T-helper 17 cell (primary cell): ENCODE data around the gene HK2. TPM values are rescaled to one million over a fixed set of nuclear protein-coding genes. Genes with fewer than 3 reads are reported as not detected.
"Not testable (repeated sequence)": the region's sequence is repeated elsewhere in the genome, so short reads cannot be mapped to it uniquely, and the experiment has no call there.

ENCODE experiments used
- ATAC-seq: fragments of 150-1000 bp; cut with Tn5 transposase; 2 replicates; pipeline ENCODE4 v1.10.0; 2021; ENCODE audit warnings: mild to moderate bottlenecking, moderate library complexity
- DNase-seq, 3 donors: peaks; one replicate each; pipeline versions ENCODE4 v3.0.0 to v3.0.0-alpha.2; 2020 to 2021
- H3K9me3 ChIP-seq: one replicate; pipeline ENCODE4 v1.7.0; 2013; ENCODE audit warnings: low read length, mild to moderate bottlenecking; ENCODE audit not compliant: control insufficient read depth, poor library complexity, severe bottlenecking
- H3K27ac Mint-ChIP-seq: one replicate; pipeline ENCODE4 v1.8.0; 2022; ENCODE audit warnings: mild to moderate bottlenecking, moderate library complexity, mixed read lengths
- H3K27me3 Mint-ChIP-seq: one replicate; pipeline ENCODE4 v1.8.0; 2022; ENCODE audit warnings: mixed read lengths
- H3K36me3 Mint-ChIP-seq: one replicate; pipeline ENCODE4 v1.8.0; 2022; ENCODE audit warnings: low read depth, mixed read lengths
- H3K4me1 Mint-ChIP-seq: one replicate; pipeline ENCODE4 v1.8.0; 2022; ENCODE audit warnings: mild to moderate bottlenecking, mixed read lengths
- H3K4me3 Mint-ChIP-seq: one replicate; pipeline ENCODE4 v1.8.0; 2022; ENCODE audit warnings: mild to moderate bottlenecking, moderate library complexity, mixed read lengths
- total RNA-seq, 4 donors: library from RNA in 2 of 4; stranded (reverse) in 2 of 4; gene quantifications; one replicate each; pipeline ENCODE4 v1.2.3 and lab custom pipeline; 2022 to 2026

The HK2 gene
- total RNA-seq (10 to 100 TPM; 11.3 to 13.3 TPM), total RNA-seq (lab: John Stamatoyannopoulos, UW) (20.1 to 20.3 reads per million in 2 donors)

GRCh38 chr2:74833418-74834233 is at the start of gene HK2:
HK2 (plus strand) TSS chr2:74834127; CDS start chr2:74834581, 454 bp downstream.
- DNase-seq (peak; percentile 66 to 76 (median 75)), ATAC-seq (peak; percentile 90)
- Mint-ChIP-seq H3K36me3 (peaks cover 5% of the 10 kb centered on the region), H3K4me1 (peaks cover 39% of the 10 kb centered on the region), H3K27me3 (peaks cover 8% of the 10 kb centered on the region), H3K27ac (peak within 1 kb of the TSS; percentile 54), H3K4me3 (peak within 1 kb of the TSS; percentile 94)
- peaks cover 2% of the 10 kb centered on the region for H3K9me3 ChIP-seq

DNA sequence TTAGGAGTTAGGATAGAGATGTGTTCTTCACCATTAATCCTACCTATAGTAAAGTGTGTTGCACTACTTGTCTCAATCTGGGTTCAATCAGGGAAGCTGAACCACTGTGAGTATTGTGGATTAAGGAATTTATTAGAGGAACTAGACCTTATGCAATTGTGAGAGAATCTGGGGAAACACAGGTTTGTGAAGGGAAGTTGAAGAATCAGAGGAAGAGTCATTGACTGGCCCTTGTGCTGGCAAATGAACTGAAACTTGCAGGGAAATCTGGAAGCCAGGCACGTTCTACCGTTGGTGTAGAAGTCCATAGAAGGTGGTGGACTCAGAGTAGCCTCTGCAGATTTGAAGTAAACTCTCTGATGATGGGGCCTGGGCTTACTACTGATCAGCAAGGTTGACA is 44.7 kb upstream of the HK2 start:
- H3K27ac Mint-ChIP-seq = no peak overlapping the region
- no peaks in the 10 kb centered on the region for H3K27me3 Mint-ChIP-seq
- no peak overlapping the region for H3K4me3 Mint-ChIP-seq
- no peaks in the 10 kb centered on the region for H3K36me3 Mint-ChIP-seq
- no peak for DNase-seq
- peaks cover 6% of the 10 kb centered on the region for H3K9me3 ChIP-seq
- no peak for ATAC-seq
- no peaks in the 10 kb centered on the region for H3K4me1 Mint-ChIP-seq

DNA sequence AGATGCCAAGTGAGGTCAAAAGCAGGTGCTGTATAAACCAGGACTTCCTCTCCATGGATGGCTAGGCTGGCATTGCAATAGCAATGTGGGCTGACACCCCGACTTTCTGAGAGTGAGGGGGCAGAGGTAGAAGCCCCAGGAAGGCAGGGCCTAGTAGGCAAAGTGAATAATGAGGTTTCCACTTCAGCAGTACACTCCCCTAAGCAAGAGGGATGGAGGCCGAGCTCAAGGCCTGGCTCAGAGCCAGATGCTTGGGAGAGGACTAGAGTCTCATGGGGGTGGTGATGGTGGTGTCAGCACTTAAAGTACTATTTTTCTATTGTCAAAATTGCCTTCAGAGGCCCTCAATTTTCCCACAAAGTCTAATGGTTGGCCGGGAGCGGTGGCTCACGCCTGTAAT is 41.6 kb upstream of the HK2 start:
- no peak for DNase-seq
- H3K36me3 Mint-ChIP-seq = no peaks in the 10 kb centered on the region
- H3K4me3 Mint-ChIP-seq = no peak overlapping the region
- no peak for ATAC-seq
- no peaks in the 10 kb centered on the region for H3K27me3 Mint-ChIP-seq
- no peak overlapping the region for H3K27ac Mint-ChIP-seq
- peaks cover 6% of the 10 kb centered on the region for H3K9me3 ChIP-seq
- no peaks in the 10 kb centered on the region for H3K4me1 Mint-ChIP-seq

DNA sequence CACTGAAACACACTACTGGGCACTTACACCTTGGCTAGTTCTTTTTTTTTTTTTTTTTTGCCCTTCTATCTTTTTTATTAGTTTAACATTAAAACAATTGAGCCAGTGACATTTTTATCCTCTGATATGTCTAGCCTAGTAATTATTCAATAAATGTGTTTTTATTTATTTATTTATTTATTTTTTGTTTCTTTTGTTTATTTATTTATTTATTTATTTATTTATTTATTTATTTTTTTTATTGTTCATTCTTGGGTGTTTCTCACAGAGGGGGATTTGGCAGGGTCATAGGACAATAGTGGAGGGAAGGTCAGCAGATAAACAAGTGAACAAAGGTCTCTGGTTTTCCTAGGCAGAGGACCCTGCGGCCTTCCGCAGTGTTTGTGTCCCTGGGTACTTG is 39.0 kb upstream of the HK2 start:
- not testable (repeated sequence) for ATAC-seq, H3K4me1 Mint-ChIP-seq, H3K27ac Mint-ChIP-seq, H3K36me3 Mint-ChIP-seq, DNase-seq, H3K9me3 ChIP-seq, H3K4me3 Mint-ChIP-seq, H3K27me3 Mint-ChIP-seq

DNA sequence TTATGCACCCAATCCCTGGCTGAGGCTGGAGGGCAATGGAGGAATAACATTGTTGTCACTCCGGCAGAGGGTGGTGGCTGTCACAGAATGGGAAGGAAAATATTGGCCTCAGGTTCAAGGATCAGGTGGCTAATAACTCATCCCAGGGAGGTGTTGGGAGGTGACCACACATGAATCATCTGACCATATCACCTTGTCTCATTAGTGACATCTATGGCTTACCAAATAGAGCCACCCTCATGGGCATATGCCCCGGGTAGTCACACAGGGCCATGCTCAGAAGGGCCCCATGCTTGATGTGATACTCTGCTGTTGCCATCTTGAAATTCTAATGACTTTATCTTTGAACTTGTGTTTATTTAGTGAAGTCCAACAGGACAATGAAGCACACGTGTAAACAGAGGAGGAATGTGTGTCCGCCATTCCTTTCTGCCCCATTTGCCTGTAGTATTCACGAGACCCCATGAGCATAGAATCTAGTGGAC is 27.5 kb upstream of the HK2 start:
- DNase-seq = no peak
- ATAC-seq = no peak
- Mint-ChIP-seq H3K27me3 (peaks cover 17% of the 10 kb centered on the region), H3K36me3 (peaks cover 3% of the 10 kb centered on the region), H3K4me3 (no peak overlapping the region), H3K4me1 (peaks cover 4% of the 10 kb centered on the region), H3K27ac (no peak overlapping the region)
- no peaks in the 10 kb centered on the region for H3K9me3 ChIP-seq

- peaks cover 18% of the 10 kb centered on the region for H3K27me3 Mint-ChIP-seq
- H3K27ac Mint-ChIP-seq = no peak overlapping the region
- H3K36me3 Mint-ChIP-seq = peaks cover 3% of the 10 kb centered on the region
- ATAC-seq = no peak
- peaks cover 6% of the 10 kb centered on the region for H3K4me1 Mint-ChIP-seq
- no peaks in the 10 kb centered on the region for H3K9me3 ChIP-seq
- DNase-seq = no peak
- H3K4me3 Mint-ChIP-seq = no peak overlapping the region
Observed at GRCh38 chr2:74806920-74807319, 27.0 kb upstream of the HK2 start.

DNA sequence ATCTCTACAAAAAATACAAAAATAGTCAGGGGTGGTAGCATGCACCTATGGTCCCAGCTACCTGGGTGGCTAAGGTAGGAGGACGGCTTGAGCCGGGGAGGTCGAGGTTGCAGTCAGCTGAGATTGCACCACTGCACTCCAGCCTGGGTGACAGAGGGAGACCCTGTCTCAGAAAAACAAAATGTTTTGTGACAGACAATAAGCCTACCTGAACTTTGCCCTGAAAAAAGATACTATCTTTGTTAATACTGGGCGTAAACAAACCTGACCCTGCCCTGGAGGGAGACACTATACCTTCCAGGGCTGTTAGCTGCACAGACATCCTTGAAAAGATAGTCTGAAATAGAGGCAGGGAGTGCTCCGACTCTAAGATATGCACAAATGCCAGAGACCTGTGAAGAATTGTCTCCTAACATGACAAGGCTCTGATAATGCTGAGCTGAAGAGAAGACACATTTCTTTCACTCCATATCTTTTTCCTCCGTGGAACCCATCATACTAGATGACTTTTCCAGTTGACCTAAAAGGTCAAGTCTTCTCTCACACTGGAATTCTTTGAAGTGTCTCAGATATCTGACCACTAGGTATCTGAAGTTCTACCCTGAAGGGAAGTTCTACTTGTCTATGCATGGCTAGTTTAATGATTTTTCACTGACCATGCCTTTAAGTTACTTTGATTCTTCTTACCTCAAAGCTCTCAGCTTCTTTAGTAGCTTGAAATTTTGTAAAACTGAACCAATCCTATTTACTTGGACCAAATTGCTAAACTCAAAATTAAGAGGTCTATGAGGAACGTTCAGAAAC is 20.9 kb upstream of the HK2 start:
- ATAC-seq (no peak), DNase-seq (no peak)
- H3K36me3 Mint-ChIP-seq = peaks cover 3% of the 10 kb centered on the region
- H3K4me3 Mint-ChIP-seq = no peak overlapping the region
- peaks cover 15% of the 10 kb centered on the region for H3K4me1 Mint-ChIP-seq
- H3K27me3 Mint-ChIP-seq = peaks cover 48% of the 10 kb centered on the region
- no peak overlapping the region for H3K27ac Mint-ChIP-seq
- H3K9me3 ChIP-seq = no peaks in the 10 kb centered on the region

DNA sequence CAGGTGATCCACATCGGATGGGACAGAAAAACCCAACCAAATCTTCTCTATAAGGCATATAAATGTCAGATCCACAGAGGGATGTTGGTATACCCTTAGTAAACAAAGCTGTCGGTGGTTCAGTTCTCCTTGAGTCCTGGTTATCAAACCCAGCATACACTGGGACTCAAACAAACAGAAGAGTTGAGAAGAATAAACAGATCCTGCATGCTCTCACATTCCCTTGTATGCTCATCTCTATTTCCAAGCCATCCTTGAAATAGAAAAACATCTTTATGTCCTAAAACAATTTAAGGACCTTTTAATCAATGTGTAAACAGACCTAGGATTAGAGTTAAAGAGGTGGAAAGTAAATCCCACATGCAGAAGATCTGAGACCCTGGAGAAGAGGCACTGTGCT is 19.8 kb upstream of the HK2 start:
- no peak overlapping the region for H3K27ac Mint-ChIP-seq

DNA sequence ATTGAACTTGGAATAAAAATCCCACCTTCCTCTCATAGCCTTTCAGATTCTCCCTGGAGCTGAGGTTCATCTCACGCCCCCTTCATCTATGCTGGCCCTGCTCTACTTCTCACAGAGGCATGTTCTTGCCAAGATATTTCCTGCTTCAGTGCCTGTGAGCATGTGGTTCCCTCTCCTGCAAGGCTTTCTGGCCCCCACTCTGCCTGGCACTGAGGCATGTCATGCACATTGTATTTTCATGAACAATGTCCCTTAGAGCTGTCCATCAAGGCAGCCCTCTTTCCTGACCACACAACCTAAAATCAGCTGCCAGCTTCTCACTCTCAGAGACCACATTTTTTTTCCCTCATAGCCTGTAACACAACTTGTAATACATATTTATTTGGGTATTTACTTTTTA is 18.0 kb upstream of the HK2 start:
- DNase-seq (no peak), ATAC-seq (no peak)
- Mint-ChIP-seq H3K36me3 (peaks cover 2% of the 10 kb centered on the region), H3K27me3 (peaks cover 41% of the 10 kb centered on the region), H3K27ac (no peak overlapping the region), H3K4me1 (peaks cover 14% of the 10 kb centered on the region), H3K4me3 (no peak overlapping the region)
- no peaks in the 10 kb centered on the region for H3K9me3 ChIP-seq

More for the DNA sequence above, 19.8 kb upstream of the HK2 start:
- H3K9me3 ChIP-seq = no peaks in the 10 kb centered on the region
- H3K4me1 Mint-ChIP-seq = peaks cover 15% of the 10 kb centered on the region
- peaks cover 48% of the 10 kb centered on the region for H3K27me3 Mint-ChIP-seq
- ATAC-seq = no peak
- peaks cover 3% of the 10 kb centered on the region for H3K36me3 Mint-ChIP-seq
- DNase-seq = no peak
- no peak overlapping the region for H3K4me3 Mint-ChIP-seq

DNA sequence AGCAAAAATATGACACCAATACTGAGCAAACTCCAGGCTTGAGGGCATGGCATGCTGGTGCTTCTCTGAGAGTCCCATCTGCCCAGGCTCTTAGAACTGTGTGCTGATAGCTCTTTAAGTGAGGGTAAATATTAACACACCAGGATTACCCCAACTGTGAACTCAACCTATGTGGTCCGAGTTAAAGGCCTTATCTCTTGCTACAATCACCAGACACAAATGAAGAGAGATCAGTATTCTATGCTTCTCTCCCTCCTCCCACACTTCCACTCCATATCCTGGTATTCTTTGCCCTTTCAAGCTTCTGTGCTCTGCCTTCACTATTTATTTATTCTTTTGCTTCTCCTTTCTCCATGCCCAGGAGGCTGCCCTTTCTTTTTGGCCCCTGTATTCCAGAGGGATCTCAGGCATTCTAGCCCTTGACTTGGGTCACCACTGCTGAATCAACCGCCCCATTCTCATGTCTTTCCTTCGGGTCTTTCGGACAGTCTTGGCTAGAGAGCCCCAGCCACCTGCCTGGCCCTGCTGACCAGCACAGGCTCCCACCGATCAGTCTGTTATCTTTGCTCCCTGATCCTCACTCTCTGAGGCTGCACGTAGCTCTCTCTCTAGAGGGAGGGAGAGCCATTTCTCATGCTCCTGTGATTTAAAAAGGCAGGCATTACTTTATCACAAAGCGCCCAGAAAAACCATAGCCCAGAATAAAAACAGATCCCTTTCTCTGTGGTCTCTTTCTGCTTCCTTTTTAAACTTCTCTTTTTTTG is 17.2 kb upstream of the HK2 start:
- no peaks in the 10 kb centered on the region for H3K9me3 ChIP-seq
- DNase-seq = no peak
- H3K27me3 Mint-ChIP-seq = peaks cover 36% of the 10 kb centered on the region
- H3K4me3 Mint-ChIP-seq = no peak overlapping the region
- peaks cover 9% of the 10 kb centered on the region for H3K4me1 Mint-ChIP-seq
- H3K27ac Mint-ChIP-seq = peak overlapping the region; percentile 60
- no peak for ATAC-seq
- H3K36me3 Mint-ChIP-seq = no peaks in the 10 kb centered on the region

- Mint-ChIP-seq H3K27me3 (peaks cover 32% of the 10 kb centered on the region), H3K36me3 (no peaks in the 10 kb centered on the region), H3K27ac (peak overlapping the region; percentile 60), H3K4me3 (no peak overlapping the region), H3K4me1 (peaks cover 9% of the 10 kb centered on the region)
- DNase-seq (no peak), ATAC-seq (no peak)
- H3K9me3 ChIP-seq = no peaks in the 10 kb centered on the region
Observed at GRCh38 chr2:74817304-74817675, 16.6 kb upstream of the HK2 start.

DNA sequence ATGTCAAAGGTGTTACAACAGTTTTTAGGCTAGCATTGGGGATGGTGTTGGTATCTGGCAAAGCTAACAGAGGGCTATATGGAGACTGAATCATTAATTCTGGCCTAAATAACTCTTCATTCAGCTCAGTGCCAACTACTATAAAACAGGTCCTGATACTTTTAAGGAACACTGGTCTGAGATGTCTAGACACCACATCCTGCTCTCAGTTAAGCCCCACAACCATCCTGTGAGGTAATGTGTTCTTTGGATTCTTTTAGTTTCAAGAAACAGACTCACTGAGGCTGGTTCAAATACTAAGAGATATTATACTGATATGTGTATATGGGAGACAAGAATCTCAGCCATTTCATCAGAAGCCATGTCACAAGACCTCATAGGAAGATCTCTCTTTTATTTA is 14.2 kb upstream of the HK2 start:
- Mint-ChIP-seq H3K4me3 (no peak overlapping the region), H3K27ac (no peak overlapping the region), H3K36me3 (no peaks in the 10 kb centered on the region), H3K4me1 (peaks cover 9% of the 10 kb centered on the region), H3K27me3 (peaks cover 23% of the 10 kb centered on the region)
- H3K9me3 ChIP-seq = no peaks in the 10 kb centered on the region
- no peak for DNase-seq
- no peak for ATAC-seq
